Esophagus muscularis mucosa (tissue), 4 donors: Measurements from ENCODE around the gene ANKS1A. TPM values are rescaled to one million over a fixed set of nuclear protein-coding genes. Genes with fewer than 3 reads are reported as not detected.

ENCODE experiments used
- DNase-seq: peaks from one replicate; pipeline ENCODE4 v3.0.0-alpha.2; 2017; ENCODE audit errors: extremely low spot score
- H3K27ac ChIP-seq, 4 donors: fragments of 200-600 bp; sonication (generic); replicated peaks in 1 of 4; 1 replicate in 3 of 4; 2 replicates in 1 of 4; pipeline ENCODE4 v1.5.1; 2016 to 2019; ENCODE audit warnings: mild to moderate bottlenecking in 1 of 4
- H3K27me3 ChIP-seq, 4 donors: fragments of 200-600 bp; sonication (generic); one replicate each; pipeline versions ENCODE4 v1.5.1 to v1.6.0; 2016 to 2019
- H3K36me3 ChIP-seq, 4 donors: fragments of 200-600 bp; sonication (generic); one replicate each; pipeline ENCODE4 v1.5.1; 2016 to 2019
- H3K4me1 ChIP-seq, 4 donors: fragments of 200-600 bp; sonication (generic); one replicate each; pipeline ENCODE4 v1.5.1; 2016 to 2019
- H3K4me3 ChIP-seq, 4 donors: fragments of 200-600 bp; sonication (generic); 1 replicate in 2 of 4; 2 replicates in 2 of 4; pipeline ENCODE4 v1.5.1; 2016 to 2019; ENCODE audit warnings: mild to moderate bottlenecking in 4 of 4, moderate library complexity in 1 of 4
- H3K9me3 ChIP-seq, 4 donors: fragments of 200-600 bp; sonication (generic); 1 replicate in 3 of 4; 2 replicates in 1 of 4; pipeline ENCODE4 v1.5.1; 2016 to 2019
- CTCF ChIP-seq, 3 experiments: fragments of 200-600 bp in 2 of 3; fragments of 450-650 bp in 1 of 3; sonication (generic) in 2 of 3; IDR thresholded peaks; one replicate each; pipeline ENCODE4 v1.5.1; 2017 to 2019; ENCODE audit warnings: antibody characterized with exemption in 3 of 3, mild to moderate bottlenecking in 2 of 3, moderate library complexity in 1 of 3
- EP300 ChIP-seq: sonication (generic); formaldehyde crosslinking; IDR thresholded peaks from one replicate; pipeline ENCODE4 v1.6.1; 2017; ENCODE audit warnings: antibody characterized with exemption
- POLR2A ChIP-seq: fragments of 450-650 bp; IDR thresholded peaks from one replicate; pipeline ENCODE4 v1.6.1; 2017; ENCODE audit warnings: antibody characterized with exemption, moderate library complexity, mild to moderate bottlenecking, low read depth
- POLR2AphosphoS5 ChIP-seq, 2 donors: sonication (generic); formaldehyde crosslinking; IDR thresholded peaks; one replicate each; pipeline ENCODE4 v1.6.1; 2017; ENCODE audit warnings: antibody characterized with exemption in 2 of 2
- WGBS: methylation state at CpG from one replicate; pipeline ENCODE4 v1.1.5; 2018; 5-methylcytosine and 5-hydroxymethylcytosine counted together
- intact Hi-C: fragments of 100-400 bp; cut with DNase I; formaldehyde crosslinking; loops from one replicate; pipeline ENCODE4 v1.15.1; 2023
- total RNA-seq, 4 donors: library from RNA; depleted of rRNA; stranded (reverse); fragments of >200 nt; gene quantifications; one replicate each; pipeline versions ENCODE4 v1.1.0 to v1.2.1, GENCODE V29; 2016

The ANKS1A gene
- total RNA-seq, 4 donors from 2014 or later: 68.3 to 132 (median 98.7) TPM

GRCh38 chr6:35049900-35050756, 161.1 kb downstream of the ANKS1A start:
- peak overlapping the region; percentile 85 to 92 (median 92) for H3K27ac ChIP-seq
- intact Hi-C loops: loop anchor here (5.0 kb wide), 1 partner anchor 33 kb away; no protein-coding TSS in a partner anchor
- peaks cover 87 to 100% (median 99%) of the 10 kb centered on the region in 4 donors for H3K4me1 ChIP-seq
- H3K27me3 ChIP-seq: no peaks in the 10 kb centered on the region
- no peaks in the 10 kb centered on the region for H3K9me3 ChIP-seq
- 24% methylated on average over 10 of the region's 10 CpGs for WGBS
- DNase-seq: no peak
- TF ChIP-seq POLR2AphosphoS5 (IDR thresholded peaks at IDR 0.05) (peak; percentile 16 to 64), POLR2A (no peak), EP300 (no peak), CTCF (IDR thresholded peaks at IDR 0.05) (no peak)
- H3K36me3 ChIP-seq: peaks cover 0 to 32% (median 18%) of the 10 kb centered on the region in 4 donors
- peak overlapping the region; percentile 7 to 28 (median 13) for H3K4me3 ChIP-seq

GRCh38 chr6:35050757-35051330, 161.8 kb downstream of the ANKS1A start:
- no peak for TF ChIP-seq CTCF (IDR thresholded peaks at IDR 0.05)
- TF ChIP-seq EP300: no peak
- TF ChIP-seq POLR2AphosphoS5 (IDR thresholded peaks at IDR 0.05): no peak
- no peak for TF ChIP-seq POLR2A
- Histone ChIP-seq H3K27me3 (no peaks in the 10 kb centered on the region), H3K9me3 (no peaks in the 10 kb centered on the region), H3K27ac (peak overlapping the region; percentile 85 to 92 (median 92)), H3K4me1 (peaks cover 80 to 100% (median 99%) of the 10 kb centered on the region in 4 donors), H3K36me3 (peaks cover 0 to 40% (median 19%) of the 10 kb centered on the region in 4 donors), H3K4me3 (no peak overlapping the region)
- intact Hi-C loops: loop anchor here (5.0 kb wide), 1 partner anchor 34 kb away; no protein-coding TSS in a partner anchor
- WGBS: 83% methylated on average over 8 of the region's 10 CpGs
- no peak for DNase-seq

GRCh38 chr6:35051396-35051795, 162.3 kb downstream of the ANKS1A start:
- intact Hi-C loops: loop anchor here (5.0 kb wide), 1 partner anchor 34 kb away; no protein-coding TSS in a partner anchor
- no peak for TF ChIP-seq POLR2A
- TF ChIP-seq POLR2AphosphoS5 (IDR thresholded peaks at IDR 0.05): no peak
- TF ChIP-seq EP300: no peak
- TF ChIP-seq CTCF (IDR thresholded peaks at IDR 0.05): no peak
- Histone ChIP-seq H3K4me1 (peaks cover 75 to 100% (median 98%) of the 10 kb centered on the region in 4 donors), H3K9me3 (no peaks in the 10 kb centered on the region), H3K27ac (peak overlapping the region; percentile 85 to 92 (median 92)), H3K4me3 (no peak overlapping the region), H3K36me3 (peaks cover 0 to 43% (median 20%) of the 10 kb centered on the region in 4 donors), H3K27me3 (no peaks in the 10 kb centered on the region)
- 96% methylated on average over 7 of the region's 7 CpGs for WGBS
- DNase-seq: no peak

GRCh38 chr6:35051997-35052583, 163.0 kb downstream of the ANKS1A start:
- DNase-seq: no peak
- intact Hi-C loops: loop anchor here (5.0 kb wide), 1 partner anchor 35 kb away; no protein-coding TSS in a partner anchor
- 76% methylated on average over 7 of the region's 7 CpGs for WGBS
- no peak for TF ChIP-seq POLR2AphosphoS5 (IDR thresholded peaks at IDR 0.05)
- TF ChIP-seq EP300: no peak
- TF ChIP-seq CTCF (IDR thresholded peaks at IDR 0.05): no peak
- no peak for TF ChIP-seq POLR2A
- Histone ChIP-seq H3K27ac (peak overlapping the region; percentile 85 to 92 (median 92)), H3K27me3 (no peaks in the 10 kb centered on the region), H3K4me3 (peak overlapping the region in 1 of 4 donors; percentile 19), H3K9me3 (no peaks in the 10 kb centered on the region), H3K4me1 (peaks cover 73 to 100% (median 98%) of the 10 kb centered on the region in 4 donors), H3K36me3 (peaks cover 0 to 43% (median 24%) of the 10 kb centered on the region in 4 donors)
